Activated T-cell treated with anti-CD3 and anti-CD28 coated beads for 4 hours (primary cell): ENCODE results near the gene PKNOX2.

ENCODE experiments used
- DNase-seq: peaks from one replicate; pipeline ENCODE4 v3.0.0-alpha.2; 2020

PKNOX2 gene

GRCh38 chr11:125267548-125267947, 103.0 kb downstream of the PKNOX2 start:
- DNase-seq = no peak

GRCh38 chr11:125268611-125269010, 104.1 kb downstream of the PKNOX2 start:
- no peak for DNase-seq

- DNase-seq = no peak
Measured at GRCh38 chr11:125270106-125270505, 105.6 kb downstream of the PKNOX2 start.

- DNase-seq = no peak
Measured at GRCh38 chr11:125270711-125271110, 106.2 kb downstream of the PKNOX2 start.

- DNase-seq = no peak
Measured at GRCh38 chr11:125271483-125272091, 107.0 kb downstream of the PKNOX2 start.

- DNase-seq = no peak
Measured at GRCh38 chr11:125272092-125272491, 107.5 kb downstream of the PKNOX2 start.

- DNase-seq = no peak
Measured at GRCh38 chr11:125272821-125273220, 108.3 kb downstream of the PKNOX2 start.

- no peak for DNase-seq
Measured at GRCh38 chr11:125273519-125274000, 109.0 kb downstream of the PKNOX2 start.

GRCh38 chr11:125274309-125274708, 109.8 kb downstream of the PKNOX2 start:
- DNase-seq = no peak

GRCh38 chr11:125274774-125275173, 110.2 kb downstream of the PKNOX2 start:
- no peak for DNase-seq

- no peak for DNase-seq
Measured at GRCh38 chr11:125275905-125276618, 111.5 kb downstream of the PKNOX2 start.

GRCh38 chr11:125276619-125276976, 112.0 kb downstream of the PKNOX2 start:
- no peak for DNase-seq

- DNase-seq = no peak
Measured at GRCh38 chr11:125279676-125280418, 115.3 kb downstream of the PKNOX2 start.

- DNase-seq = no peak
Measured at GRCh38 chr11:125280646-125281045, 116.1 kb downstream of the PKNOX2 start.

GRCh38 chr11:125281831-125282595, 117.5 kb downstream of the PKNOX2 start:
- DNase-seq = no peak

- no peak for DNase-seq
Measured at GRCh38 chr11:125282596-125282914, 118.0 kb downstream of the PKNOX2 start.

- DNase-seq = no peak
Measured at GRCh38 chr11:125284245-125284850, 119.8 kb downstream of the PKNOX2 start.

- no peak for DNase-seq
Measured at GRCh38 chr11:125285844-125286243, 121.3 kb downstream of the PKNOX2 start.

GRCh38 chr11:125286486-125286885, 121.9 kb downstream of the PKNOX2 start:
- DNase-seq = no peak

- no peak for DNase-seq
Measured at GRCh38 chr11:125287491-125288210, 123.1 kb downstream of the PKNOX2 start.

- no peak for DNase-seq
Measured at GRCh38 chr11:125289419-125290098, 125.0 kb downstream of the PKNOX2 start.

GRCh38 chr11:125290263-125290662, 125.7 kb downstream of the PKNOX2 start:
- DNase-seq = no peak
